Pons (tissue), 1 donor: ENCODE results near the gene ZBTB24.
A peak's percentile ranks its signal among the peaks of the same experiment; 100 is the strongest.

ENCODE experiments used
- DNase-seq: peaks from one replicate; pipeline ENCODE4 v3.0.0-alpha.2; 2016; ENCODE audit warnings: low spot score

Gene ZBTB24

DNA sequence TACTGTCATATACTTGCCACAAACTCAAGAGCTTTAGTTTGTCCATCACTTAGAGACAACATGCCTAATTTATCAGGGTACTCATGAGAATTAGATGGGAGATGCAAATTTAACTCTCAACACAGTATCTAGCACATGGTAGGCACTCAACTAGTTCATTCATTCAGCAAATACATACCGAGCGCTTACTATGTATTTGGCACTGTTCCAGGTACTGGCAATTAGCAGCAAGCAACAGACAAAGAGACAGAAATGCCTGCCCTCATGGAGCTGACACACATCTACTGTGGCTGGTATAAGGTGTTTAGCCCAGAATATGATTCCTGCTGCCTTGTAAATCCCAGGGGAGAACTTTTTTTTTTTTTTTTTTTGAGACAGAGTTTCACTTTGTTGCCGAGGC, 32.2 kb downstream of the ZBTB24 start:
- DNase-seq: no peak

DNA sequence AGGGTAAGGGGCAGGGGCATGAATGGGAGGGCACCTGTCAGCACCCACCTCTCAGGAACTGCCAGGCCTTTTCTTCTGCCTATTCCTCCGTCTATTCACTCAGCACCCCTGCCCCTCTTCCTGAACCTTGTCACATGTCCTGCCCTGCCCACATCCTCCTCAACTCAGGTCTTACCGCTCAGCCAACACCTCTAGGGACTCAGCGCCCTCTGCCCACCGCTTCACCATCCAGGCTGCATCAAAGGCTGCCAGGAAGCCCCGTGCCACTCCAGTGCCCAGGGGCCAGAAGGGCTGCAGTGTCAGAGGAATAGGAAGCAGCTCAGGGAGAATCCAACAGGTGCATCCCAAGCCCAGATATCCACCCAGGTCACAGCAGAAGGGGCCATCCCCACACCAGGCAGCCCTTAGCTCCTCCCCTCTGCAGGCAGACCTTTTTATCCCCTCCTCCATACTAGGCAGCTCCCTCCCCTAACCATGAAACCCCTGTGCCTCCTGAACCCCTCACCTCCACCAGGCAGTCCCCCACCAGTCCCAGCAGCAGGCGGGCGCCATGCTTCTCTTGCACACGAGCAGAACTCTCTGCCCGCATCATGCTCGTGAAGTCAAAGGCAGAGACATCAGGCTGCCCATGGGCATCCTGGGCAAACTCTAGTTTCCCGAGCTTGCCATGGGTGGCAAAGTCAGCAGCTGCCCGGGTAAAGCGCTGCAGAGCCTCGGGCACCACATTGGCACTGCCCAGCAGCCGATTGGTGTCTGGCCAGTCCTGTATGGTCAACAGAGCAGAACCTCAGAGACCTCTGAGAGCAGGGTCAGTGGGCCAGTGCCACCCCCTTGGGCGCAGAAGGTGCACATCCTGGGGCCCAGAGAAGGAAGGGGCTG, 33.0 kb downstream of the ZBTB24 start:
- DNase-seq: no peak

DNA sequence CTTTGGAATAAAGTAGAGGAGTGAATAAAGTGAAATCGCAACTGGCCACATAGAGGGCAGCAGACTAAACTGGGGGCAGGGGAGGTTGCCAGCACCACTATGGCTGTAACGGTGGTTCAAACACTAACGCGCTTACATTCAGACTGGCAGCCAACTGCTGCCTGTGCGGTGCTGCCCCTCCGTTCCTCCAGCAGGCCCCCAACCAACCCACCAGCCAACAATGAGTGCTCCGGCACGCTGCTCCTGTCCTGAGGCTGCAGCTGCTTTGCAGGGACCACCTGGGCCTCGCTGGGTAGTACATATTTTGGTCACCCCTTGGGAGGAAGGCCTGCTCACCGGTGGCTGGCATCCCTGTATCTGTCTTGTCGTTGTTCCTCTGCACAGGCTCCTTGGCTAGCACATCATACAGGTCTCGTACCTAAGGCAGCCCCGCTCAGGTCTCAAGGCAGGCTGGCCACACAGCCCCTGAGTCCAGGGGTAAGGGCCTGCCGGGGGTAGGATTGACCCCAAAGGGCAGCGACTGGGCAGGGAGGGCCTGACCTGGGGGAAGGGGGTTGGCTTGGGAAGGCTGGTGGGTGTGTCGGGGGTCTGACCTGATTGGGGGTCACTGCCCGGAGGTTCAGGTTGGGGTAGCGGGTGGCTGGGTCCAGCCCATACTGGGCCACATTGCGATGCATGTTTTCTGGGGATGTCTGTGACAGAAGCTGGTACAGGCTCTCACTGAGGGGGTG, 33.8 kb downstream of the ZBTB24 start:
- no peak for DNase-seq

DNA sequence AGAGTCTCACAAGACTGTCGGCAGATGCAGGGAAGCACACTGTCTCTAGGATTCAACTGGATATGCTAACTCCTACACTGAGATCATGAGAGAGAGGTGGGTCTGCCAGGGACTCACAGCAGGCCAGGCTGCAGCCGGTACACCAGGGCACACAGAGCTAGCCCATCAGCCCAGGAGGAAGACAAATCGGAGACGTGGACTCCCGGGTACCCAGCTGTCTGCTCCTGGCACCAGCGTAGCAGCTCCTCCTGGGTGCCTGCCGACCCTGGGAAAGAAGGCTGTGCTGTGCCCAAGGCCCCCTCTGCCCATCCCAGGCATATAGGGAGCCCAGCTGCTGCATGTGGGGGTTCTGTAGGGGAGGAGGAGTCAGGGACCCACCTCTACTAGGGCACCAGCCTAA, 34.4 kb downstream of the ZBTB24 start:
- DNase-seq: no peak

DNA sequence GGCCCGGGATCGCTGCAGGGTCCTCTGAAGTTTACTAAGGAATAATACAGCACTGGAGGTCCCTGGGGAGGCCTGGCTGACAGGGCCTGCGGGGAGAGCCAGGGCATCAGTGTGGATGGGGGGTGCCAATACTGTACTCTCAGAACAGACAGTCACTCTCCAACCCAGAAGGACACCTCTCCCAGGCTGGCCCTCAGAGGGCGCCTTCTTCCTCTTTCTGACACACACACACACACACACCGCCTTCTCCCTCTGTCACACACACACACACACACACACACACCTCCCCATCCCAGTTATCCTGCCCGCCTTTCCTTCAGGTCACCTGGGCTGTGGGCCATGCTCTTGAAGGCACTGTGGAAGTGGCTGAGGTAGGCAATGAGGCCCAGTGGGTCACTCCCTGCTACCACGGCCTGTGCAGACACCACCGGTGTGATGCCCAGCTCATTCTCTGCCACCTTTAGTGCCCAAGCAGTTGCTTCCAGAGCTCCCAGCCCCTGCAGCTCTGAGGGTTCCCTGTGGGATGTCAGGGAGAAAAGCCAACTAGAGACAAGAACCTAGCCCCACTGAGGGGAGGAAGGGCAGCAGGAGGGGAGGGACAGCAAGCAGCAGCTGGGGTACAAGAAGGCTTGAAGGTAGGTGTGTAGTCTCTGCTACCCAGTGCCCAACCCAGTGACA, 35.0 kb downstream of the ZBTB24 start:
- no peak for DNase-seq

DNA sequence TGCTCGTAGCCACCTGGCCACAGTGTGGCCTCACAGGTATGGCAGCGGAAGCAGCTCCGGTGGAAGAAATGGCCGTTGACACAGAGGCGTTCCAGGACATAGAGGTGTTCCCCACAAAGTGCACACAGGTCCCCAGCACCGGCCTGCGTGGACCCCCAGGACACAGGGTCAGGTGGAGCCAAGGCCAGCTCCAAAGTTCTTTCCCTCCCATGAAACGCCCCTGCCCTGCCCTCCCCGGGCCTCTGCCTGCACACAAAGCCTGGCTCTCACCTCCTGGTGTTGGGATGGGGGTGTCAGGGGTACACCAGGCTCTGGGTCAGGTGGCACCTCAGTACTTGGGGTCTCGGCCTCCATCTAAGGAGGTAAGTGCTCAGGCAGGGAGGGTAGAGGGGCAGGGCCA, 35.9 kb downstream of the ZBTB24 start:
- DNase-seq: no peak

DNA sequence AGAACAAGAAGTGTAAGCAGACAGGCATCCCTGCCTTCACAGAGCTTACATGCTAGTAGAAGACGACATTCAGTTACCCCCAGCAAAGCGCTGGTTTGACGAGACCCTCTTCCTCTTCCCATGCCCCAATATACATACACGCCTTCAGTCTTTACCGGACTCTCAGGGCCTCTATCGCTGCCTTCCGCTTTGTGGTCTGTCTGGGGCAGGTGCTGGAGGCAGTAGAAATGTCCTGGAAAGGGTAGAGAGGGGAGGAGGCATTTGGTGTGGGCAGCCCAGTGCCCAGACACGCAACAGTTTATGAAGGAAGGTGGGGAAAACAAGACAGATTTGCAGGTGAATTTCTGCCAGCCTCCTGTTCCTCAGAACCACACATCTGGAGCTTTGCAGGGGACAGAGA, 36.5 kb downstream of the ZBTB24 start:
- DNase-seq: no peak

DNA sequence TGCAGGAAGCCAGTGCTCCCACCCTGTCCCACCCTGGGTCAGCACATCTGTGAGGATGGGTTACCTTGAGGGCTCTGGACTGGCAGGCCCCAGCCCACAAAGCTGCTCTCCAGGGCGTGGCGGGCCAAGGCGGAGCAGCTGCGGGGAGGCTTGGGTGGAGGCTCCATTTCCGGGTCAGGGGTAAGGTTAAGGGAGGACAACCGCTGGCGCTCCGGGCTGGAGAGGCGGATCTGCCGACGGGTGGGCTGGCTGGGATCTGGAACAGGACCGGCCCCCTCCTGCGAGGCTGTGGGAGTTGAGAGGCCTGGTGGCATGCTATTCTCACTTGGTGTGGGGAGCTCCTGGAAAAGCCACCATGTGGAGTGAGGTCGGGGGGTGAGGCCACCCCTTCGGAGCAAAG, 36.9 kb downstream of the ZBTB24 start:
- DNase-seq: no peak

DNA sequence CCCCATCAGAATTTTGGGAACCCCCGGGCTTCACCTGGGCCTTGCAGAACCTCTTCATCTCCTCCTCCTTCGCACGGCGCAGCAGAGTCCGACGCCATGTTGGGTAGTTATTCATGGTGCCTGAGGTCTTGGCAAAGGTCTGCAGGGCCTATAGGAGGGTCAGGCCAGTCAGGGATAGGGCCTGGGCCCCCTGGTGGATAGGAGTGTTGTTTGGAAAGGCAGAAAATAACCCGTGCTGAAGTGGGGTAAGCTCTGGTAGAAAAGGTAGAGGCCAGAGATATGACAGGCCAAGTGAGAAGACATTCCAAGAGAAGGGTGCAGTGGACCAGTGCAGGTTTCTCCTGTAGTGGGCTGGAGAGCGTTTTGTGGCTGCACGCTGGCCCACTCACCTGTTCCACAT, 37.6 kb downstream of the ZBTB24 start:
- DNase-seq: no peak

DNA sequence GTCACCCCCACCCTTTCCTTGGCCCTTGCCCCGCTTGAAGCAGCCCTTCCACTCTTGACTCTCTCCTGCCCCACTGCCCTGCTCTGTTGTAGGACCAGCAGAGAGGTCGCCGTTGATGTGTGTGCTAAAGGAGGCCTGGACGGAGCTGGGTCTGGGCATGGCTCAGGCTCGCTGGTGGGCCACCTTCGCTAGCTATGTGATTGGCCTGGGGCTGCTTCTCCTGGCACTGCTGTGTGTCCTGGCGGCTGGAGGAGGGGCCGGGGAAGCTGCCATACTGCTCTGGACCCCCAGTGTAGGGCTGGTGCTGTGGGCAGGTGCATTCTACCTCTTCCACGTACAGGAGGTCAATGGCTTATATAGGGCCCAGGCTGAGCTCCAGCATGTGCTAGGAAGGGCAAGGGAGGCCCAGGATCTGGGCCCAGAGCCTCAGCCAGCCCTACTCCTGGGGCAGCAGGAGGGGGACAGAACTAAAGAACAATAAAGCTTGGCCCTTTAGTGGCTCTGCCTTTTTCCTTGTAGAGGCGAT, 39.5 kb downstream of the ZBTB24 start:
- no peak for DNase-seq

DNA sequence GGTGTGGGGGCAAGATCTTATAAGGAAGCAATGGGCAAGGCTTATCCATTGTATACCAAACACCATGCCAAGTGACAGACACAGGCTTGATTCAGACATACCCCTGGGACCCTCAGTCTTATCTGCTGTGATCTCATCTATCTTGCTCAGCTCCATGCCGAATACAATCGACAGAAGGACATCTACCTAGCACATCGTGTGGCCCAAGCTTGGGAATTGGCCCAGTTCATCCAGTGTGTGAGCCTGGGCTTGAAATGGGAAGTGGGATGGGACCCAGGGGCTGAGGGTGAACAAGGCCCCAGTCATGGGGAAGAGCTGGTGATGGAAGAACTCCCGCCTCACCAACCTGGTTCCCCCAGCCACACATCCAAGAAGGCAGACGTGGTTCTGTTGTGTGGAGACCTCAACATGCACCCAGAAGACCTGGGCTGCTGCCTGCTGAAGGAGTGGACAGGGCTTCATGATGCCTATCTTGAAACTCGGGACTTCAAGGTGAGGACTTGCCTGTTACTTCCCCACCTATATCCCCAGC, 40.6 kb downstream of the ZBTB24 start:
- DNase-seq: no peak

DNA sequence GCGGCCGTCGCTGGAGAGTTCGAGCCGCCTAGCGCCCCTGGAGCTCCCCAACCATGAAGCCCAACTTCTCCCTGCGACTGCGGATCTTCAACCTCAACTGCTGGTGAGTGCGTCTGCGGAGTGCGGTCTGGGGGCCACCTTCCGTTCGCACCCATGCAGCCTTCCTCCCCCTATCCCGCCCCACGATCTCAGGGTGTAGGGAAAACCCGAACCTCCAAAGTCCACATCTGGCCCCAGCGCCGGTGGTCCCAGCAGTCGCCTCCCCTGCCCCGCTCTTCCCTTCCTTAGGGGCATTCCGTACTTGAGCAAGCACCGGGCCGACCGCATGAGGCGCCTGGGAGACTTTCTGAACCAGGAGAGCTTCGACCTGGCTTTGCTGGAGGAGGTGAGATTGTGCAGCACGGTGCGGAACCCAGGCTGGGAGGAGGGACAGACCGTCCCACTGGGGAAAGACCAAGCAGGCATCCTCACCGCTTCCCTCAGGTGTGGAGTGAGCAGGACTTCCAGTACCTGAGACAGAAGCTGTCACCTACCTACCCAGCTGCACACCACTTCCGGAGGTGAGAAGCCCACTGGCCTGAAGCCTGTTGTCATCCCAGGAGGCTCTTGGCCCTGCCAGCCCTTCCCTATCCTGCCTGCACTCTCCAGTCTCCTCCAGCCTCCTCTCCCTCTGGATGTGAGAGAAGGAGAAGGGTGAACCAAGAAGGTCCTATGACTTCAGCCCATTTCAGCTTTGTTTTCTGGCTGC, 41.8 kb downstream of the ZBTB24 start:
- no peak for DNase-seq

DNA sequence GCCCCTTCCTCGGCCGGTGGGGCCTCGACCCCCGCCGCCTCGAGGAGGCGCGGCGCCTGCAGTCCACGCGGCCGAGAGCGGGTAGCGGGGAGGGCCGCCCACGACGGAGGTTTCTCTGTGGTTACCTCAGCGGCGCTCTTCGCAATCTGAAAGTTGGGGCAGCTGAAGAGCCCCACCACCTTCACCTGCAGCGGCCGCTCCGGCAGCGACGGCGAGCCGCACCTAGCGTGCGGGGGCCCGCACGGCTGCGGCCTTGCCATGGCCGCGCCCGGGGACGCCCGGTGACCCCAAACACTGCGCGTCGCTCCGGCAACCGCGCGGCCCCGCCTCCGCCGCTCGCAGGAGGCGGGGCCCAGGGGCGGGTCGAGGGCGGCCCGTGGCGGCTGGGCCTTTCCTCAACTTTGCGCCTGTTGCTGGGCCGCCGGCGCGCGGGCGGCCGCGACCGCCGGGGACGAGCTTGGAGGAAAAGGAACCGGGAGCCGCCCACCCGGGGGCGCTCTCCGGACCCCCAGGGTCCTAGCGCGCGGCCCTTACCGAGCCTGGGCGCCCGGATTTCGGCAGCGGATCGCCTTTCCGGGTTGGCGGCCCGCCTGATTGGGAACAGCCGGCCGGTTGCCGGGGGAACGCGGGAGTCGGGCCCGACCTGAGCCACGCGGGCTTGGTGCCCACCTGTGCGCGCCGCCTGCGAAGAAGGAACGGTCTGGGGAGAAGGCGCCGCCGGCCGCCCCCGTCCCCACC, 42.5 kb downstream of the ZBTB24 start, which contains the start of the genes PPIL6 and SMPD2:
Gene PPIL6, minus strand, starts transcription at position 298 of the 738 bp plus-strand sequence. Its CDS starts 38 bp downstream, at position 260.
Gene SMPD2, plus strand, starts transcription at position 394 of the 738 bp plus-strand sequence. CDS start 398 bp downstream, outside the sequence.
- peak; percentile 87 for DNase-seq

DNA sequence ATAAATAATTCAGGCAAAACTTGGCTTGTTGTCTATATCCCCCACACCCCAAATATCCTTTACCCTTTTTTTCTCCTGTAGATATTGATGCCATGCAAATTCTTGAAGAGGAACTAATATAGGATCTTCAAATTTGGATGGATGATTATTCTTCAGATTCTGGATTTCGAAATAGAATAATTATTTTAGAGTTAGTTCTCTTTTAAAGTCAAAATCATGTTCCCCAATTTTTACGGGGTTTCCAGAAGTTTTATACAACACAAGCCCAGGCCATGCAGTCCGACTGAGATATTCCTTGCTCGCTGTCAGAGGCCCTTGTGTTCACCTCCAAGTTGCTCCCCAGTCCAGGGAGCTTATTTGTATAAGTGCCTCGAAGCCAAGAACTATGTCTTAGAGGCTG, 47.0 kb downstream of the ZBTB24 start:
- no peak for DNase-seq

DNA sequence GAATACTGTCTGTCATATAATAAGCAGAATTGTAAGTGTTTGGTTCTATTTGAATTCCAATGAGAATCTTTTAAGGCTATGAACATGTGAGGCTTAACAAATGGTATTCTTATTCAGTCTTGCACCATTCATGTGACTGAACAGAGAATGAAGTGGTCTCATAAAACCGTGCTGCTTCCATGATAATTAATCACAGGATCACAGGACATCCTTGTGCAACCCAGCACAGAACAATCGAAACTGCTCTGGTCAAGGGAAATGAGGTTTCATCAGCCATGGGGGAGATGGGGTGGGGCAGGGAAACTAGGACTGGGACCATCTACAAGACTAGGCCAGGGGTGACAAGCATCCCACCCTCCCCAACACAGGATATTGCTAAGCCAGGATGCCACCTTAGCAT, 48.6 kb downstream of the ZBTB24 start:
- DNase-seq: no peak

DNA sequence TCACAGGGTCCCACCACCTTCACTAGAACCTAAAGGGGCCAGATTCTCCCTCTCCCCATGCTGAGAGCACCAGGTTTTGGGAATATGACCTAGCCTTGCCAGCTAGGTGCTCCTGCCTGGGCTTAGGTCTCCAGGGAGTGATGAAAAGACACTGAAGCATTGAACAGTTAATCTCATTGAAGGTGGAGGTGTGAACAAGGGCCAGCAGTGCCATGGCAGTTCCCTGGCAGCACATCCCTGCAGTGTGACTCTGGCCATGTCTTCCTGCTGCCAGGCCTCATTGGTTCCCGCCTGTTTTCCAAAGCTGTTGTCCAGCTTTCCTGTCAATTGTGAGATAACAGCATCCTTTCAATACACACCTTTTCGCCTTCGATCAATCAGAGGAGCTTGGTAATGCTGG, 53.5 kb downstream of the ZBTB24 start:
- DNase-seq: no peak

DNA sequence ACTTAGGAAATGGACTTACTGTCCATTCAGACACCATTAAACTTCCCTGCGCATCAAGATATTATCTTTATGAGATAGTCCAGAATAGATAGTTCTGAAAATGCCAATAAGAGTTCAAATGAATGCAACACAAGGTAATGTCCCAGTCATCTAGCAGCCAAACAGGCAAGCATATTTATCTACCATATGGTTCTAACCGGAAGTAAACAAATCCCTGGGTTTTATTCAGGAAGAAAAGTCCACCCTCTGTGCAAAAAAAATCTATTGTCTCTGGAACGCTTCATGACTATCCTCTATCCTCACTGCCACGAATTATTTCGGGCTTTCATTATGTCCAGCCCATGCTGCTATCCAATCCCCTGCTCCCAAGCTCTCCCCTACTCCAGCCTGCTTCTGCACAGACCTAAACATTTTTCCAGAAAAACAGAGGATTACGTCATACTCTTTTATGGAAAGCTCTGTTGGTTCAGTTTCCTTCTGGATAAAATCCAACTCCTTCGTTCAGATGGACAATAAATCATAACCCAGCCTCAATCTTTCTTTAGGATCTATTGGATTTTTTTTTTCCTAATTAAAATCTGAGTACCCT, 54.0 kb downstream of the ZBTB24 start:
- no peak for DNase-seq

DNA sequence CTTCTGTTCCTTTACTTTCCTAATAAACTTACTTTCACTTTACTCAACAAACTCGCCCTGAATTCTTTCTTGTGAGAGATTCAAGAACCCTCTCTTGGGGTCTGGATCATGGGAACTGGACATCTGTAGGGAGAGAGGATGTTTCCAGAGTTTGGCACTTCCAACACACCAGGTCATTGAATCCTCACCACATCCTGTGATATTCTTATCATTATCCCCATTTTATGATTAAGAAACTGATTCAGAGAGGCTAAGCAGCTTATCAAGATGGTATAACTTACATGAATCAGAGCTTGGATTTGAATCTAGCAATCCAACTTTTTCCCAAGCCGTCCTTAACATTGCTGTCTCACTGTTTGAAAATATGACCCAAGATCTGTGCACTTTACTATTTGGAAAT, 58.1 kb downstream of the ZBTB24 start:
- DNase-seq: no peak

DNA sequence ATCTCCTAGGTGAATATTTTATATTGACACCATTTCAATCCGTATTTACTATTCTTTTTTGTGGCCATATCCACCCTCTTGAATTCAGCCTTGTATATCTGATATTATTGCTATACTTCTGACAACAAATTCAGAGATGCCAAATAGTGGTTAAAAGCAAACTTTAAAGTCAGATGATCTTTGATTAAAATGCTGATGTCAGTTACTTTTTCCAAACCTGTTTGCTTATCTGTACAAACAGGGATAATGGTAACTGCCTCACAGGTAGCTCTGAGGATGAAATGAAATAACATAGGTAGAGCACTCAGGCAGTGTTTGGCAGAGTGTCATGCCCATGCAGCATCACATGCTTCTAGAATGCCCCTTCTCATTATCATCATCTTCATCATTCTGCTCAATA, 61.8 kb downstream of the ZBTB24 start:
- no peak for DNase-seq

DNA sequence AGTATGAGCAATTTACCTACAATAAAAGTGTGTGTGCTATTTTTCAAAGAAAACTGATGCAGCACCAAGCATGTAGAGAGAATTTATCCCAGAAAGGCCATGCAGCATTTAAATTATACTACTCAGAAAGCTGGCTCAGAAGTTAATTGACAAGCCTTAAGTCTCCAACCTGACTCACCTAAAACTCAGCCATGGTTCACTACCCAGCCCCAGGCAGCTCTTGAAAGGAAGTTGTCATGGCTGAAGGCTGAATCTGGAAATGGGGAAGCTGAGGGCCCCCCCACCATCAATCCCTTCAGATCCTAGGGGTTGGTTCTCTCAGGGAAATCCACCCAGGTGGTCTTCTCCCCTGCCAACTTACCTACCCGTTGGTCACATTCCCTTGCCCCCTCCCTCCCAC, 62.3 kb downstream of the ZBTB24 start:
- no peak for DNase-seq
